SK-N-MC (cell line): ENCODE results near the gene C11orf54.

Source experiments
- EZH2 ChIP-seq: fragments of 200-600 bp; sonication (generic); IDR thresholded peaks from one replicate; pipeline ENCODE4 v1.6.1; 2017; ENCODE audit warnings: antibody characterized with exemption
- FOXP2 ChIP-seq: optimal IDR thresholded peaks from 2 replicates; pipeline ENCODE3; 2011; ENCODE audit warnings: mild to moderate bottlenecking, moderate library complexity; ENCODE audit not compliant: insufficient read depth; ENCODE audit errors: extremely low read length, control extremely low read depth
- POLR2AphosphoS5 ChIP-seq: IDR thresholded peaks from 2 replicates; pipeline ENCODE4 v1.6.1; 2012; ENCODE audit warnings: mild to moderate bottlenecking, low read depth, low read length, borderline replicate concordance

- TF ChIP-seq EZH2: no peak
- no peak for TF ChIP-seq POLR2AphosphoS5
- TF ChIP-seq FOXP2: no peak
These were observed 25.6 kb upstream of the C11orf54 start for GRCh38 chr11:93715797-93716396.
